ENCODE results near the gene CGRRF1. TPM values are rescaled to one million over a fixed set of nuclear protein-coding genes. Genes with fewer than 3 reads are reported as not detected.
A peak's percentile ranks its signal among the peaks of the same experiment; 100 is the strongest.

CGRRF1 gene
- total RNA-seq, 1 donor from 2014 or later, result 23.8 TPM

DNA sequence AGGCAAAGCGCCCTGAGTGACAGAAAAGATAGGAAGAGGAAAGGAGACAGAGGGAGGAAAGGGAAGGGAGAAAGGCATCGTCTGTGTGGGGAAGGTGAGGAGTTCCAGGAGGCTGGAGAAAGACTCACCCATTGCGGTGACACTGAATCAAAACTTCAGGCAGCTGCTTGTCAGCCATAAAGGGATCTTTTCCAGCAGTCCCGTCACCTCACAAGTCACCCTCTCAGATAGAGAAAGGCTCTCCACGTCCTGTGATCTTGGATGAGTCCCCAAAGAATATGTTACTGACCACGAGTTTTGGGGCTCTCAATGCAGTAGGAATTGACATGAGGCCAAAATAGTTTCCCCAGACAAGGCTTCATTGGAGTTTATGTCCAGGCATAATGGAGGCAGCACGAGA, 11.1 kb upstream of the CGRRF1 start:
- Mint-ChIP-seq H3K4me3 (no peak overlapping the region), H3K36me3 (ENCODE audit: low read depth) (no peaks in the 10 kb centered on the region), H3K4me1 (no peaks in the 10 kb centered on the region), H3K27ac (ENCODE audit: unreplicated experiment) (no peak overlapping the region), H3K27me3 (ENCODE audit: low read depth) (peaks cover under 1% of the 10 kb centered on the region), H3K9me3 (no peaks in the 10 kb centered on the region)
- no peak for DNase-seq (ENCODE audit: low read depth, low spot score)
- TF ChIP-seq, protein P1, sequence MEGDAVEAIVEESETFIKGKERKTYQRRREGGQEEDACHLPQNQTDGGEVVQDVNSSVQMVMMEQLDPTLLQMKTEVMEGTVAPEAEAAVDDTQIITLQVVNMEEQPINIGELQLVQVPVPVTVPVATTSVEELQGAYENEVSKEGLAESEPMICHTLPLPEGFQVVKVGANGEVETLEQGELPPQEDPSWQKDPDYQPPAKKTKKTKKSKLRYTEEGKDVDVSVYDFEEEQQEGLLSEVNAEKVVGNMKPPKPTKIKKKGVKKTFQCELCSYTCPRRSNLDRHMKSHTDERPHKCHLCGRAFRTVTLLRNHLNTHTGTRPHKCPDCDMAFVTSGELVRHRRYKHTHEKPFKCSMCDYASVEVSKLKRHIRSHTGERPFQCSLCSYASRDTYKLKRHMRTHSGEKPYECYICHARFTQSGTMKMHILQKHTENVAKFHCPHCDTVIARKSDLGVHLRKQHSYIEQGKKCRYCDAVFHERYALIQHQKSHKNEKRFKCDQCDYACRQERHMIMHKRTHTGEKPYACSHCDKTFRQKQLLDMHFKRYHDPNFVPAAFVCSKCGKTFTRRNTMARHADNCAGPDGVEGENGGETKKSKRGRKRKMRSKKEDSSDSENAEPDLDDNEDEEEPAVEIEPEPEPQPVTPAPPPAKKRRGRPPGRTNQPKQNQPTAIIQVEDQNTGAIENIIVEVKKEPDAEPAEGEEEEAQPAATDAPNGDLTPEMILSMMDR (conservative IDR thresholded peaks at IDR 0.05), result no peak

DNA sequence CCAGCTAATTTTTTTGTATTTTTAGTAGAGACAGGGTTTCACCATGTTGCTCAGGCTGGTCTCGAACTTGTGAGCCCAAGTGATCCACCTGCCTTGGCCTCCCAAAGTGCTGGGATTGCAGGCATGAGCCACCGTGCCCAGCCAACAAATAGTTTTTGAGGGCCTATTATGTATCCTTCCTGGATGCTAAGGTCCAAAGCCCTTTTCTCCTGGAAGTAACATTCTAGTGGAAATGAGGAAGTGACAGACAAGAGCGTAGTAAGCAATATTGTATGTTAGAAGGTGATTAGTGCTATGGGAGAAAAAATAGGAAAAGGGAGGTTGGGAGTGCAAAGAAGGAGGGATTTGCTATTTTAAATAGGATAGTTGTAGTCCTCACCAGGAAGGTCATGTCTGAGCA, 9.0 kb upstream of the CGRRF1 start:
- TF ChIP-seq, protein P1 (conservative IDR thresholded peaks at IDR 0.05), result no peak
- Mint-ChIP-seq H3K27me3 (ENCODE audit: low read depth) (peaks cover 3% of the 10 kb centered on the region), H3K4me3 (no peak overlapping the region), H3K4me1 (no peaks in the 10 kb centered on the region), H3K9me3 (no peaks in the 10 kb centered on the region), H3K27ac (ENCODE audit: unreplicated experiment) (no peak overlapping the region), H3K36me3 (ENCODE audit: low read depth) (no peaks in the 10 kb centered on the region)
- no peak for DNase-seq (ENCODE audit: low read depth, low spot score)

DNA sequence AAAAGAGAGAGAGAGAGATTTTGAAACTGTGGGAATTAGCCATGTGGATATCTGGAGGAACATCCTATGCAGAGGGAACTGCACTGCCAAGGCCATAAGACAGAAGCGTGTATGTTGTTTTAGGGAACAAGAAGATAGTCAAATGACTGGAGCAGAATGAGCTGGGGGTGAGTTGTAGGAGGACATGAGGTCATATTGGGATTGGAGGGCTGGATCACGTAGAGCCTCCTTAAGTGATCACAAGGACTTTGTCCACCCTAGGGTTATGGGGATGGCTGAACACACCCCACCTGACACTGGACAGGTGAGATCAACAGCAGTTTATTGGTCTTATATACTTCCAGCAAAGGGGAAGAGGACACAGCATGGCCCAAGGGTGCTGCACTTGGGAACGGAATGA, 8.2 kb upstream of the CGRRF1 start:
- no peak overlapping the region for H3K27ac Mint-ChIP-seq (ENCODE audit: unreplicated experiment)
- H3K27me3 Mint-ChIP-seq (ENCODE audit: low read depth), result peaks cover 3% of the 10 kb centered on the region
- no peak for DNase-seq (ENCODE audit: low read depth, low spot score)
- no peaks in the 10 kb centered on the region for H3K4me1 Mint-ChIP-seq
- no peaks in the 10 kb centered on the region for H3K9me3 Mint-ChIP-seq
- H3K4me3 Mint-ChIP-seq, result no peak overlapping the region
- TF ChIP-seq, protein P1 (conservative IDR thresholded peaks at IDR 0.05), result no peak
- no peaks in the 10 kb centered on the region for H3K36me3 Mint-ChIP-seq (ENCODE audit: low read depth)

DNA sequence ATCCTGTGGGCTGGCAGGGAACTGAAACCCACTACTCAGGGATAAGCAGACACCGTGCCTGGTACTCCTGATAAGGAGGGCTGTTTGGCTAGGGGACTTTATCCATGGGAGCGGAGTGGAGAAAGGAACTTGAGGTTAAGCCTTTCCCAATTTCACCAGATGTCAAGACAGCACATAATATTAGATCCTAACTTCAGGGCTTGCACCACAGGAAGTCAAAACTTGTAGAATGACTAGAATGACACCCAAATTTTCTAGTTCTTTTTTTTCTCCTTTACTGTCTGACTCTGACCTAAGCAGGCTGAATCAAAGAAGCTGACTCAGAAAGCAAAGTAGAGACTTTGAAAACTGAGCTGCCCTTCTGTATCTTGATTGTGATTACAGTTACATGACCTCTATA, 7.1 kb upstream of the CGRRF1 start:
- H3K4me3 Mint-ChIP-seq, result no peak overlapping the region
- no peaks in the 10 kb centered on the region for H3K36me3 Mint-ChIP-seq (ENCODE audit: low read depth)
- no peak overlapping the region for H3K27ac Mint-ChIP-seq (ENCODE audit: unreplicated experiment)
- peaks cover 7% of the 10 kb centered on the region for H3K27me3 Mint-ChIP-seq (ENCODE audit: low read depth)
- DNase-seq (ENCODE audit: low read depth, low spot score), result no peak
- TF ChIP-seq, protein P1 (conservative IDR thresholded peaks at IDR 0.05), result no peak
- no peaks in the 10 kb centered on the region for H3K4me1 Mint-ChIP-seq
- H3K9me3 Mint-ChIP-seq, result no peaks in the 10 kb centered on the region

DNA sequence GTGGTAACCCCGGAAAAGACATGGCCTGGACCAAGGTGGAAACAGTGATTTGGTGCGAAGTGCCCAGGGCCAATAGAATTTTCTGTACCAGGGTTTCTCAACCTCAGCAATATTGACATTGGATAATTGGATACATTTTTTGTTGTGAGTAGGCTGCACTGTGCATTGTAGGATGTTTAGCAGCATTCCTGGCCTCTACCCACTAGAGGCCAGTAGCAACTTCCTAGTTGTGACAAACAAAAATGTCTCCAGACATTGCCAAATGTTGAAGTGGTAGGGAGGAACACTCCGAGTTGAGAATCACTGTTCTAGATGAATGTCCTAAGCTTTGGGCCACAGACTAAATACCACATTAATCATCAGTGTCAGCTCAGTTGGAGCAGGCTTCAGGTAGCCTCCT, 6.2 kb upstream of the CGRRF1 start:
- Mint-ChIP-seq H3K27ac (ENCODE audit: unreplicated experiment) (no peak overlapping the region), H3K4me3 (no peak overlapping the region), H3K4me1 (no peaks in the 10 kb centered on the region), H3K9me3 (no peaks in the 10 kb centered on the region), H3K36me3 (ENCODE audit: low read depth) (no peaks in the 10 kb centered on the region), H3K27me3 (ENCODE audit: low read depth) (peaks cover 7% of the 10 kb centered on the region)
- no peak for DNase-seq (ENCODE audit: low read depth, low spot score)
- TF ChIP-seq, protein P1 (conservative IDR thresholded peaks at IDR 0.05), result peak; percentile 57

DNA sequence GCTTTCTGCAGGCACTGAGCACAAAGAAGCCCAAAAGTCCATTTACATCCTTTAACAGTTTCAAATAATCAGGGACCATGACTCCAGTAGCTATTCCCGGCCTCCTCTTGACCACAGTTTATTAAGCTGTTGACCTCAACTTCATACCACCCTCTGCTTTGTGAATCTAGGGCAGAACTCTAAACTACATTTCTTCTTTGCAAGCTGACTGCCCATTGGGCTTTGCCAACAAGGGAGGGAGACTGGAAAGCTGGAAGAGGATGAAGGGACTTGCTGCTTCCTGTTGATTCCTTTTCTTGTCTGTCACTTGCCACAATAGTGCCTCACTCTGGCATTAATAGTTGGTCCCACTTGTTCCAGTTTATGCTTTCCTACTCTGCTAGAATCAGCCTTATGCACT, 2.7 kb downstream of the CGRRF1 start:
- TF ChIP-seq, protein P1 (conservative IDR thresholded peaks at IDR 0.05), result no peak
- DNase-seq (ENCODE audit: low read depth, low spot score), result no peak
- H3K27me3 Mint-ChIP-seq (ENCODE audit: low read depth), result no peaks in the 10 kb centered on the region
- peaks cover 9% of the 10 kb centered on the region for H3K9me3 Mint-ChIP-seq
- H3K4me3 Mint-ChIP-seq, result peak overlapping the region; percentile 98
- peaks cover 30% of the 10 kb centered on the region for H3K36me3 Mint-ChIP-seq (ENCODE audit: low read depth)
- peak overlapping the region; percentile 6 for H3K27ac Mint-ChIP-seq (ENCODE audit: unreplicated experiment)
- peaks cover 25% of the 10 kb centered on the region for H3K4me1 Mint-ChIP-seq

Measured in neural crest cell (in vitro differentiated cells).